NOMO-1 treated with dmso at 0.1 percent for 144 hours (cell line): ENCODE data around the gene ZNF569.
"Not testable (repeated sequence)": the region's sequence is repeated elsewhere in the genome, so short reads cannot be mapped to it uniquely, and the experiment has no call there.

Experiments
- DNase-seq: peaks from one replicate; lab custom pipeline; 2025; ENCODE audit not compliant: unreplicated experiment; lab: John Stamatoyannopoulos, UW

Gene ZNF569

DNA sequence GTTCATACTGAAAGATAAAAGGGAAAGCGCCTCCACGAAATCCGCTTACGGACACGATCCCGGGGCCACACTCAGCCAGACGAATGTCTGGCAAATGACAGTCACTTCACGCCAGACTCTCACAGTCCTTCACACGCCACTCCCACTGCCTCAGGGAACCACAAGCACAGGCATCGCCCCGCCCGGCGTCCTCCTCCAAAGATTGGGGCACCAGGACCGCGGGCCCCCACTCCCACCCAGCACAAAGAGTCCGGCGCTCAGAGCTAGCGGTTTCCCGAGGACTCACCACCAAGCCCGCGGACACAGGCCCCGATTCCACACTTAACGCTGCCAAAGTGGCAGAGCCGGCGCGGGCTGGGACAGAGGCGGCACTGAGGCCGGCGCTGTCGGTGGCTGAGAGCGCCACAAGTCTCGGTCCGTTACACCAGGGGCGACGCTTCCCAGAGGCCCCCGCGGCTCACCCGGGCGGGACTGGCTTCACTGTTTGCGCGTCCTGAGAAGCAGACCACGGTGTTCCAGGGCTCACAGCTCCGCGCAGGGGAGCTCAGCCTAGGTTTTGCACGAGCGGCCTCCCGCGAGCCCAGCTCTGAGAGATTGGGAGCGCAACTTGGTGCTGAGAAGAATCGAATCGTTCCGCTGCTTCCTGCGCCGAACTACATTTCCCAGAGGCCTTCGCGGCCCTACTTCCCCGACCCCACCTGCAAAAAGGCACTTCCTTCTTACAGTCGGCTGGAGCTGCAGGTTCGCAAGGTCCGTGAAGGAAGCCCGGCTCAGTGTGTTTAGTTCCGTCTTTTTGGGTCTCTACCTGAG is at the start of gene ZNF569:
ZNF569 (minus strand) TSS at position 647 of the 810 bp plus-strand sequence. CDS start 22,523 bp downstream, outside the sequence.
- DNase-seq: peak; percentile 91

DNA sequence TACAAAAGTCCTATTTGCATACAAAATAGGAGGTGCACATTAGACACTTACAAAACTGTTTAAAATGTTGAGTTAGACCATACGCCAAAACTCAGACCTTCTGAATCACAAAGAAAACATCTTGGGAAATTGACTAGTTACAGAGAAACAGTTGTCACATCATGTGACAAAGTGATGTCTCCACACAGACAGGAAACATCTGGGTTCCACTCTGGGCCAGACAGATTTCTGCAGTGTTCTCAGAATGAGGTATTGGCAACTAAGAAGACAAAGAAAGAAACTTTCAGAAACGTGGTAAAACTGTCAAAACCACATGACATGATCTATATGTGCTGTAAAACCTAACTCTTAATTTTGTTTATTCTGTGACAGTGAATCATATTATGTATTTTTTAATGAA is 46.2 kb upstream of the ZNF569 start:
- DNase-seq: no peak

DNA sequence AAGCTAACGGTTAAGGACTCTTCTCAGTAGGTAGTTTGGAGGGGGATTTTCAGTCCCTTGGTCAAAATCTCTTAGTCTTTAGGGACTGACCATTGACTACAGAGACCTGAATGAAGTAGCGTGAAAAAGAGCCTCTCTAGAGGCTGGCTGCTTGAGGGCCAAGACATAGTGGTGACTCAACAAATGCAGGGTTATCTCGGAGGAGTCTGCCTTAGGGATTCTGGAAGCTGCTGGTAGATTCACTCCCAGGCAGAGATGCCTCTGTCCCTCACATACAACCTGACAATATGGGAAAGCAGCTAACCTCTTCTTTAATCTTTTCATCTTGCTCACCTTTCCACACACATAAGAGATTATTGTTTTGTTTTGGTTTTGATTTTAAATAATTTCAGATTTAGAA is 44.6 kb upstream of the ZNF569 start:
- DNase-seq: no peak

DNA sequence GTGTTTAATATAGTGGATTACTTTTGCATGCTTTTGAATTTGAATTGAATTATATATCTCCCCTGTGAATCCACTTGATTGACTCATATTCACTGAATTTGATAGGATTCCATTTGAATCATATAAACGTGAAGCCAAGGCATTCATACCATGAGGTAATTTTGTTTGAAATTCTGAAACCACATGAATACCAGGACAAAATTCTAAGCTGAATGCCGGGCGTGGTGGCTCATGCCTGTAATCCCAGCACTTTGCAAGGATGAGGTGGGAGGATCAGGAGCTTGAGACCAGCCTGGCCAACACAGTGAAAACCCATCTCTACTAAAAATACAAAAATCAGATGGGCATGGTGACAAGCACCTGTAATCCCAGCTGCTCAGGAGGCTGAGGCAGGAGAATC is 43.9 kb upstream of the ZNF569 start:
- DNase-seq: no peak

DNA sequence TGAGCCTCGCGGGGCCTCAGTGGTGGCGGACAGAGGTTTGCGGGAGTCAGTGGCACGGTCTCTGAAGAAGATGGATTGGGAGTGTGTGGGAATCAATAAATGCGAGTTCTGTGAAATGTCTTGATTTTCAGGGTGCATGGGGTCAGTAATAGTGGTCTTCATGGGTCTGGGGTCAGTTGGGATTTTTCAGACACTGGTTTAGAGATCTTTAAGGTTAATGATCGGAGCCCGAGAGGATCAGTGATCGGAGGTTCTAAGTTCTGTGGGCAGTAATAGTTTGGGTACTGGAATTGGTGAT is 39.9 kb upstream of the ZNF569 start:
- no peak for DNase-seq

DNA sequence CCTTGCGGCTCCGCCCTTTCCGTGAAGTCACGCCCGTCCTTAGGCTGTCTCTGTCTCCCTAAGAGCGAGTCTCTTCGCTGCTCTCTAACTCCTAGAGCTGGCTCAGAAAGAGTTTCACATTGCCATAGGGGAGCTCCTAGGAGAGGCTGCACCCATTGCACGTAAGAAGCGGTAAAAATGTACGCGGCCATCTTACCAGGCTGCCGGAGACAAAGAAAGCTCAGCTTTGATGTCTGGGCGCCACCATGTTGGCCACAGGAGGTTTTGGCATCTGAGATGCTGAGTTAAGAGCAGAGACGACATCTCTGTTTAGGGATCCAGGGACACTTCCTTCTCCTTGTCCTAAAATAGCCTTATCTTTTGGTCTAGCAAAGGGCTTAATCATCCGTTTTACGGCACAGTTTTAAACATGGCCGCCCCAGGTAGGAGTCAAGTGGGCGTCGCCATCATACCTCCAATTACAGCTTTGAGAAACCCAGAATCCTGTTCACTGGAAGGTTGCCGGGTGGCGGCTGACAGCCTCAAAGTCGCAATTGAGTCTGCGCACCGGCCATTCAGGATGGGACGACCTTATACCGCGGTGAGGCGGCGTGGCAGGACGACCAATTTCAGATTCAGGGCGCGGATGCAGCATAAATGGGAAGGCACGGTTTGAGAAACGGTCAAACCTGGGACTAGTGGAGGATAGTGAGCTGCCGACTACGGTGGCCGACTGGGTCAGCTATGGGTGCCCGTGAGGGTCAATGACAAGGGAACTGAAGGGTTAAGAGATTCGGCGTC is 39.3 kb upstream of the ZNF569 start, which contains the start of gene ZNF793:
ZNF793 (plus strand) TSS at position 553 of the 780 bp plus-strand sequence. CDS start 16,501 bp downstream, outside the sequence.
- no peak for DNase-seq

DNA sequence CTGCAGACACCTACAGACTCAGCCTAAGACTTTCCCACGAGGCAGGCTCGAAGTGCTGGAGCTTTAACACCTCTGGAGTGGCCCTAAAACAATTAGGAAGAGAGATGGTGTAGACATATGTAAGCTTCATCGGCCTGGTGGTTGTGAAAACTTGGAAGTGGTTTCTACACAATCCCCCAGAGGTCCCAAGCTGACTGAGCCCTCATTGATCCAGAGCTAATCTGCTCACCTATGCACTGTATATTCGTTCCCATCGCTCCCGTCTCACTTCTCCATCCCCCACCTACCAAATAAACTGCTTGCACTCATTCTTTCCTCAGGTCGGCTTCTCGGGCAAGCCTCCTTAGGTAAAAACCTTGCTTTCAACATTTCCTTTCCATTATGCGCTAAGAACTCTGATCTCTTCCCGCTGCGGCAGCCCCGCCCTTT is 38.7 kb upstream of the ZNF569 start:
- DNase-seq: no peak

DNA sequence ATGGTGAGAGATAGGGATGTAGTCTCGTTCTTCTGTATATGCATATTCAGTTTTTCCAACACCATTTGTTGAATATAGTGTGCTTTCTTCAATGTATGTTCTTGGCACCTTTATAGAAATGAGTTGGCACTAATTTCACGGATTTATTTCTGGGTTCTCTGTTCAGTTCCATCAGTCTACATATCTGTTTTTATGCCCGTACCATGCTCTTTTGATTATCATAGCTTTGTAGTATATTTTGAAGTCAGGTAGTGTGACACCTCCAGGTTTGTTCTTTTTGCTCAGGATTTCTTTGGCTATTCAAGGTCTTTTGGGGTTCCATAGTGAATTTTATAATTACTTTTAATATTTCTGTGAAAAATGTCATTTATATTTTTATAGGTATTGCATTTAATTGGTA is 25.0 kb upstream of the ZNF569 start:
- DNase-seq: no peak

DNA sequence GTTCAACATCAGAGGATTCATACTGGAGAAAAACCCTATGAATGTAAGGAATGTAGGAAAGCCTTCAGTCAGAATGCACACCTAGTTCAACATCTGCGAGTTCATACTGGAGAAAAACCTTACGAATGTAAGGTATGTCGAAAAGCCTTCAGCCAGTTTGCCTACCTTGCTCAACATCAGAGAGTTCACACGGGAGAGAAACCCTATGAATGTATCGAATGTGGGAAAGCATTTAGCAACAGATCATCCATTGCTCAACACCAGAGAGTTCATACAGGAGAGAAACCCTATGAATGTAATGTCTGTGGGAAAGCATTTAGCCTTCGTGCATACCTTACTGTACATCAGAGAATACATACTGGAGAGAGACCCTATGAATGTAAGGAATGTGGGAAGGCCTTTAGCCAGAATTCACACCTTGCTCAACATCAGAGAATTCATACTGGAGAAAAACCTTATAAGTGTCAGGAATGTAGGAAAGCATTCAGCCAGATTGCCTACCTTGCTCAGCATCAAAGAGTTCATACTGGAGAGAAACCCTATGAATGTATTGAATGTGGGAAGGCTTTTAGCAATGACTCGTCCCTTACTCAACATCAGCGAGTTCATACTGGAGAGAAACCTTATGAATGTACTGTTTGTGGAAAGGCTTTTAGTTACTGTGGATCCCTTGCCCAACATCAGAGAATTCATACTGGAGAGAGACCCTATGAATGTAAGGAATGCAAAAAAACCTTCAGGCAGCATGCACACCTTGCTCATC is 17.3 kb upstream of the ZNF569 start:
- no peak for DNase-seq

DNA sequence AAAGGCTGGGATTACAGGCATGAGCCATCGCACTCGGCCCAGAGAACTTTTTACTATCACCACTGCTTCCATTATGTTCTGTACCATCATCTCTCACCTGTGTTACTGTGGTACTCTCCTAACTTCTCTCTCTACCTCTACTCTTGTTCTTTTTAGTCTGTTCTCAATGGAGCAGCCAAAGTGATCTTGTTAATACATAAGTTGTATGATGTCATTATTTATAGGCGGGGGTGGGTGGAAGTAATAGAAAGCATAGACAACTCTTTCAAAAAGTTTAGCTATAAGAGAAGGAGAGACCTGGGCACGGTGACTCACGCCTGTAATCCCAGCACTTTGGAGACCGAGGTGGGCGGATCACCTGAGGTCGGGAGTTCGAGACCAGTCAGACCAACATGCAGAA is 4.9 kb upstream of the ZNF569 start:
- no peak for DNase-seq

DNA sequence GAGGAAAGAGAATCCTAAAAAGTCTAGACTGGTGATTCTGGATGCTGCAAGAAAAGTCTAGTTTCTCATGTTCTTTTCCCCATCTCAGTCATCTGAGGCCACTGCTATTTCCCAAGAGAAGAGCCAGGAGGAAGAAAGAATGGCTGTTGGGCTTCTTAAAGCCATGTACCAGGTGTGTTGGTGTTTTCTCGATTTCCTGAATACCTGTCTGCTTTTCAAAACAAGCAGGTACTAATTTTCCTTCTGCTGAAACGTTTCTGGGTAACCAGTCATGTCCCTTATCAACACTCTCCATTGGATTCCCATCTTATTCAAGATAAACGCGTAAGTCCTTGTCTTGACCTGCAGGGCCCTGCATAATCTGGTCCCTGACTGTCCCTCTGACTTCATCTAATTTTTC is 3.0 kb upstream of the ZNF569 start:
- no peak for DNase-seq

DNA sequence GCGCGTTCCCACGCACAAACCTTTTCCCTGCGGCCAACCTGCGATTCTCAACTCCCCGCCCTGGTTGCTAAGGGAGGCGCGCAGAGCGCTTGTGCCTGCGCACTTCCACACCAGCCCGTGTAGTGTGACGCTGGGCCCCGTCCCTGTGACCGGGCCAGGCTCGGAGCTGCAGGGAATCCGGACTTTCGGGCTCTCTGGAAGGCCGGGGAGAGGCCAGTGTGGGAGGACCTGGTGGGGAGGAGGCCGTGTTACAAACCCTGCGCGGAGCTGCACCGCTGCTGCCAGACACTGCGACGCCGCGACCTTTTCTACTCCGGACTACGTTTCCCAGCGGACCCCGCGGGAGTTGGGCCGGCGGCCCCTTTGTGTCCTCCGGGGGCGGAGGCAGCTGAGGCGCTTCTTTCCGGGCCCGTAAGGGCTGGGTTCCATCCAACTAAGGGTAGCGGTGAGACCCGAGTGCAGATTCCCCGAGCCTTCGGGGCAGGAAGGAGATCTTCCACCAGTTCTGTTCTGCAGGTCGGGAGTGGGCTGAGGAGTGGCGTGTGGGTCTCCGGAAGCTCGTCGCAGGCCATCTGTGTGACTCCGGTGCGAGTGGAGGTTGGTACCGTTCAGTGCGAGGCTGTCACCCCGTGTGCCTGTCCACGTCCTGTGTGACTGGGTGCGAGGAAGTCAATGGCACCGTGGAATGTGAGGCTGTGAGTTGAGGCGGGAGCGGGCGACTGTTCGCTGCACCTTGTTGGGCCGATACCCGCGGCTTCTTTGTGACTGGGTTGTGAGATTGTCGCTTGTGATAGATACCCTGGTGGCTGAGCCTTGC is 1.9 kb upstream of the ZNF569 start, which contains the start of gene ZNF570:
ZNF570 (plus strand) TSS at position 396 of the 817 bp plus-strand sequence. CDS start 999 bp downstream, outside the sequence.
- peak; percentile 79 for DNase-seq

DNA sequence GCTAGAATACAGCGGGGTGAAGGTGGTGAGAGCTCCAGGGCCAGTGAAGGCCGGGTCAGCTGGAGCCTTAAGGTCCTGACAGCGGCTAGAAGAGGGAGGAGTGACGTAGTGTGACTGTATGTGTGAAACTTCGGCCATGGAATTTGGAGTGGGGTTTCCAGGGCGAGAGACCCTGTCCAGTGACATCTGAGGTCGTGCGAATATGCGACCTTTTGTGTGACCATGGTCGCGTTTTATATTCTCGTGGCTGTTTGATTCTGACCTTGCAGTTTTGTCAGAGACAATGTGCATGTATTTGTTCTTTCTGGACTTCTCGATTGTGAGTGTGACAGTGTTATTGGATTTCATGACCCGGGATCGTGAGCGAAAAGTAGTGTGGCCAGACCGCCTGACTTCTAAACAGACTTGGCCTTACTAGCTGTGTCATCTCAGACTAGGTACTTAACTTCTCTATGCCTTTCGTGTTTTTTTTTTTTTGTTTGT is 405 bp upstream of the ZNF569 start:
- DNase-seq: no peak

DNA sequence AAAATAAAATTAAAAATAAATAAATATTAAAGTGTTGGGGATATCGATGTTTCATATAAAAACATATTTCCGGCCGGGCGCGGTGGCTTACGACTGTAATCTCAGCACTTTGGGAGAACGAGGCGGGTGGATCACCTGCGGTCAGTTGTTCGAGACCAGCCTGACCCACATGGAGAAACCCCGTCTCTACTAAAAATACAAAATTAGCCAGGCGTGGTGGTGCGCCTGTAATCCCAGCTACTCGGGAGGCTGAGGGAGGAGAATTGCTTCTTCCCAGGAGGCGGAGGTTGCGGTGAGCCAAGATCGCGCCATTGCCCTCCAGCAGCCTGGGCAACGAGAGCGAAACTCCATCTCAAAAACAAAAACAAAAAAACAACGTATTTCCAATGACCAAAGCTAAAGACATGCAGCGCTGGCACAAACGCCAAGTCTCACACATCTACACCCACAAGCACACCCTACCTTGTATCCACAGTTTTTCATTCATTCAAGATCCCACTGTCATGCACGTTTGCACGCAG is 907 bp downstream of the ZNF569 start:
- DNase-seq: no peak

DNA sequence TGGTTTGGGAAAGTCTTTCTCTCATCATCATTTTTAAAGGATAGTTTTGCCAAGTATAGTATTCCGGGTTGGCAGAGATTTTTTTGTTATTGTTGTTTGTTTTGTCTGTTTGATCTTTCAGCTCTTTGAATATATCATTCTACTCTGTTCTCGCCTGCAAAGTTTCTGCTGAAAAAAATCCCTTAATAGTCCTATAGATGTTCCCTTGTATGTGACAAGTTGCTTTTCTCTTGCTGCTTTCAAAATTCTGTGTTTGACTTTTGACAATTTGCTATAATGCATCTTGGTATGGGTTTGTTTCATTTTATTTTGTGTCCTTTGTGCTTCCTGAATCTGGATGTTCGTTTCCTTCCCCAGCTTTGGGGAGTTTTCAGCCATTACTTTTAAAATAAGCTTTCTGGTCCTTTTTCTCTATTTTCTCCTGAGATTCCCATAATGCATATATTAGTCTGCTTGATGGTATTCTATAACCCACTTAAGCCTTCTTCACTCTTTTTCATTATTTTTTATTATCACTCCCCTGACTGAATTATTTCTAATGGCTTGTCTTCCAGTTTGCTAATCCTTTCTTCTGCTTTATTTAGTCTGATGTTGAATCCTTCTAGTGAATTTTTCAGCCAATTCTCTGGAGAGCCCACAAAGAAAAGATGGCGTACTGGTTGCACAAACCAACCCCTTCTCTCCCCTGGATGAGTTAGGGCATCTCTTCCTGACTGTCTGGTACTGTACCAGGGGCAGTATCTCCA is 14.6 kb downstream of the ZNF569 start:
- DNase-seq: no peak

DNA sequence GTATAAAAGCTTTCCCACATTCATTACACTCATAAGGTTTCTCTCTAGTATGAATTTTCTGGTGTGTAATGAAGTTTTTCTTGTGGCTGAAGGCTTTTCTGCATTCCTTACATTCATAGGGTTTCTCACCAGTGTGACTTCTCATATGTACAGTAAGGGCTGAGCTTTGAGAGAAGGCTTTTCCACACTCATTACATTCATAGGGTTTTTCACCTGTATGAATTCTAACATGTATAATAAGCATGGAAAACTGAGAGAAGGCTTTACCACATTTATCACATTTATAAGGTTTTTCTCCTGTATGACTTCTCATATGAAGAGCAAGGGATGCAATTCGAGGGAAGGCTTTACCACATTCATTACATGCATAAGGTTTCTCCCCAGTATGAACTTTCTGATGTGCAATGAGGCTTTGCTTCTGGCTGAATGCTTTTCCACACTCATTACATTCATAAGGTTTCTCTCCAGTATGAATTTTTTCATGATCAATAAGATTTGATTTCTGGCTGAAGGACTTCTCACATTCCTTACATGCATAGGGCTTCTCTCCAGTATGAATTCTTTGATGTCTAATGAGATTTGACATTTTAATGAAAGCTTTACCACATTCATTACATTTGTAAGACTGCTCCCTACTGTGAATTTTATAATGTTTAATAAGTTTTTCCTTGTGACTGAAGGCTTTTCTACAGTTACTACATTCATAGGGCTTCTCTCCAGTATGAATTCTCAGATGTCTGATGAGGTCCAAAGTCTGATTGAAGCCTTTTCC is 53.7 kb downstream of the ZNF569 start:
- DNase-seq: no peak

DNA sequence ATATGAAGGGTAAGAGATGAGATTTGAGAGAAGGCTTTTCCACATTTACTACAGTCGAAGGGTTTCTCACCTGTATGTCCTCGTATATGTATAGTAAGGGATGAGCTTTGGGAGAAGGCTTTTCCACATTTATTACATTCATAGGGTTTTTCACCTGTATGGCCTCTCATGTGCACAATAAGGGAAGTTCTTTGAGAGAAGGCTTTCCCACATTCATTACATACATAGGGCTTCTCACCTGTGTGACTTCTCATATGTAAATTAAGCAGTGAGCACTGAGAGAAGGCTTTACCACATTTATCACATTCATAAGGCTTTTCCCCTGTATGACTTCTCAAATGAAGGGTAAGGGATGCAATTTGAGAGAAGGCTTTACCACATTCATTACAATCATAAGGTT is 54.5 kb downstream of the ZNF569 start:
- DNase-seq: no peak

DNA sequence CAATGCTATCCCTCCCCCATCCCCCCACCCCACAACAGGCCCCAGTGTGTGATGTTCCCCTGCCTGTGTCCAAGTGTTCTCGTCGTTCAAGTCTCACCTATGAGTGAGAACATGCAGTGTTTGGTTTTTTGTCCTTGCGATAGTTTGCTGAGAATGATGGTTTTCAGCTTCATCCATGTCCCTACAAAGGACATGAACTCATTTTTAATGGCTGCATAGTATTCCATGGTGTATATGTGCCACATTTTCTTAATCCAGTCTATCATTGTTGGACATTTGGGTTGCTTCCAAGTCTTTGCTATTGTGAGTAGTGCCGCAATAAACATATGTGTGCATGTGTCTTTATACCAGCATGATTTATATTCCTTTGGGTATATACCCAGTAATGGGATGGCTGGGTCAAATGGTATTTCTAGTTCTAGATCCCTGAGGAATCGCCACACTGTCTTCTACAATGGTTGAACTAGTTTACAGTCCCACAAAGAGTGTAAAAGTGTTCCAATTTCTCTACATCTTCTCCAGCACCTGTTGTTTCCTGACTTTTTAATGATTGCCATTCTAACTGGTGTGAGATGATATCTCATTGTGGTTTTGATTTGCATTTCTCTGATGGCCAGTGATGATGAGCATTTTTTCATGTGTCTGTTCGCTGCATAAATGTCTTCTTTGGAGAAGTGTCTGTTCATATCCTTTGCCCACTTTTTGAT is 61.0 kb downstream of the ZNF569 start:
- not testable (repeated sequence) for DNase-seq
